ENCODE results near the gene SPRY4.
"Not testable (repeated sequence)": the region's sequence is repeated elsewhere in the genome, so short reads cannot be mapped to it uniquely, and the experiment has no call there.

SPRY4 gene

GRCh38 chr5:142333749-142334148, 8.9 kb upstream of the SPRY4 start:
- DNase-seq = not testable (repeated sequence)

DNA sequence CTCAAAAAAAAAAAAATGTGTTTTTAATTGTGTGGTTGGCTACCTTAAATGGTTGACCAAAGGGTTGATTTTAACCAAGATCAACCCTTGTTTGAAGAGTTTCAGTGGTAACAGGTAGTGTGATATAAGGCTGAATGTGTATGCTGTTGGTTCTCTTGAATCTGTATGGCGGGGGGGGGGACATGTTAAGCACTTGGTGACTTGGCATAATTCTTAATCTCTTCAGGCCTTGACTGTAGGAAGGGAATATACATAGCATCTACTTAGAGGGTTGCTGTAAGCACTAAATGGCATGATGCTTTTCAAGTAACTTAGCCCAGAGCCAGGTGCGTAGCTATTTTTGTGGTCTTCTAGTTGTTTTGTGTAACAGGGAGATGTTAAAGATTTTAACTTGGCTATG, 5.6 kb upstream of the SPRY4 start:
- DNase-seq = no peak

DNA sequence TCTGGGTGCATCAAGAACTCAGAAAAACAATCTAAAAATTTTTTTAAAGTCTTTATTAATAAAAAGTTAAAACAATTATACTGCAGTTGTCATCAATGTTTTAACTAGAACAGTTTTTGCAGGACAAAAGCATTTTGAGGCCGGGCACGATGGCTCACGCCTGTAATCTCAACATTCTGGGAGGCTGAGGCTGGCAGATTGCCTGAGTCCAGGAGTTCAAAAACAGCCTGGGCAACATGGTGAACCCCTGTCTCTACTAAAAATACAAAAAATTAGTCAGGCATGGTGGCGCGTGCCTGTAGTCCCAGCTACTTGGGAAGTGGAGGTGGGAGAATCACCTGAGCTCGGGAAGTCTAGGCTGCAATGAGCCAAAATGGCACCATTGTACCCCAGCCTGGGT, 5.2 kb upstream of the SPRY4 start:
- no peak for DNase-seq

GRCh38 chr5:142327111-142327842, 2.5 kb upstream of the SPRY4 start:
- DNase-seq = no peak

- no peak for DNase-seq
Measured at GRCh38 chr5:142326480-142326938, 1.7 kb upstream of the SPRY4 start.

GRCh38 chr5:142325725-142326479, 1.1 kb upstream of the SPRY4 start:
- peak; percentile 21 for DNase-seq

- no peak for DNase-seq
Measured at GRCh38 chr5:142324136-142324870, 518 bp downstream of the SPRY4 start.

- no peak for DNase-seq
Measured at GRCh38 chr5:142323480-142324135, 1.2 kb downstream of the SPRY4 start.

GRCh38 chr5:142322747-142323479, 1.9 kb downstream of the SPRY4 start:
- DNase-seq = no peak

- DNase-seq = no peak
Measured at GRCh38 chr5:142322403-142322746, 2.4 kb downstream of the SPRY4 start.

DNA sequence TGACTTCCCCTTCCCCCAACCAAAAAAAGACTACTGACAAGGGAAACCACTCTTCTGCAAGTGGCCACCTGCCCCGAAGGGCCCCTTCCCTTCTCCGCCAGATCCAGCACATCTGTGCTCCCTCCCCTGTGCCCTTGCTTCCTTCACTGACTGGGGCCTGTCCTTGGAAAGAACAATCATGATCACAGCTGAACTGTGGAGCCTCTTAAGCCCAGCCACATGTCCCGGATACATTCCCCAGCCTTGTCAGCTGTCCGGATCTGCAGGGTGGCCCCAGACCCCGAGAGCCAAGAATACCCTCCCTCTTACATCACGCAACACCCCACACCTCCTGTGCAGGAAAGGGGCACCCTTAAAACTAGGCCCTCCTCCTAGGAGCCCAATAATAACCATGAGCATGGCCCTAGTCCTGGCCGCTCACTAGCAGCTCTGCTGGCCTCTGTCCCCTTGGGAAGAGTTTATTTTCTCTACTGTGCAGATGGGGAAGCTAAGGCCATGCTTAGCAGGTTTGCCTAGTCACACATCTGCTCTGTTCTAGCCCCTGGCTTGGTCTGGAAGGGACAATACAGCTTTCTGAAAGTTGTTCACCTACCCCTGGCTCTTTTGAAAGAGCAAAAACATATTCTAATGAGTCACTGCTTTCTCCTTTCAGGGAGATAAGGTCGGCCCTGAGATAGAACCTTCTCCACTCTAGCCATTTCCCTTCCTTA, 3.8 kb downstream of the SPRY4 start:
- no peak for DNase-seq

GRCh38 chr5:142320430-142320738, 4.4 kb downstream of the SPRY4 start:
- no peak for DNase-seq

- no peak for DNase-seq
Measured at GRCh38 chr5:142319560-142320429, 5.0 kb downstream of the SPRY4 start.

GRCh38 chr5:142319105-142319504, 5.7 kb downstream of the SPRY4 start:
- no peak for DNase-seq

GRCh38 chr5:142317753-142318152, 7.1 kb downstream of the SPRY4 start:
- no peak for DNase-seq

- no peak for DNase-seq
Measured at GRCh38 chr5:142317173-142317572, 7.6 kb downstream of the SPRY4 start.

- DNase-seq = no peak
Measured at GRCh38 chr5:142316681-142317080, 8.1 kb downstream of the SPRY4 start.

- peak; percentile 45 for DNase-seq
Measured at GRCh38 chr5:142316051-142316450, 8.8 kb downstream of the SPRY4 start.

GRCh38 chr5:142315096-142315900, 9.5 kb downstream of the SPRY4 start:
- DNase-seq = no peak

- no peak for DNase-seq
Measured at GRCh38 chr5:142314606-142315005, 10.2 kb downstream of the SPRY4 start.

Measured in NCI-H774 (cell line).